GM12892 (cell line): ENCODE data around the gene LRRC8A.

Experiments
- POLR2A ChIP-seq: IDR thresholded peaks from 2 replicates; pipeline ENCODE4 v1.6.1; 2011; ENCODE audit warnings: low read depth, low read length, control low read depth
- POLR2AphosphoS5 ChIP-seq: IDR thresholded peaks from 2 replicates; pipeline ENCODE4 v1.6.1; 2011; ENCODE audit warnings: low read depth, low read length, control low read depth
- TAF1 ChIP-seq: IDR thresholded peaks from 2 replicates; pipeline ENCODE4 v1.6.1; 2011; ENCODE audit warnings: low read depth, mild to moderate bottlenecking, control low read depth, low read length, borderline replicate concordance

GRCh38 chr9:128898845-128899565, 17.1 kb downstream of the LRRC8A start:
- TF ChIP-seq POLR2A (no peak), TAF1 (no peak), POLR2AphosphoS5 (no peak)
